WTC11 (cell line): Measurements from ENCODE around the gene SLC35E3. TPM values are rescaled to one million over a fixed set of nuclear protein-coding genes. Genes with fewer than 3 reads are reported as not detected.

Experiments
- ATAC-seq: fragments of 200-7000 bp; cut with Tn5 transposase; 2 replicates; pipeline ENCODE4 v1.10.0; 2021; ENCODE audit warnings: mild to moderate bottlenecking, moderate library complexity
- CTCF ChIA-PET: fragments of 300-600 bp; sonication (Branson Sonifier 250); formaldehyde crosslinking; loops from one replicate; lab custom pipeline; 2021; ENCODE audit warnings: antibody characterized with exemption; lab: Charles Lee
- POLR2A ChIA-PET: fragments of 350-600 bp; sonication (Branson Sonifier 250); formaldehyde crosslinking; loops from one replicate; lab custom pipeline; 2021; ENCODE audit warnings: antibody characterized with exemption; lab: Charles Lee
- DNase-seq: peaks from one replicate; pipeline ENCODE4 v3.0.0; 2021; ENCODE audit warnings: low spot score
- H3K27ac Mint-ChIP-seq: 2 replicates; pipeline ENCODE4 v1.8.0; 2021; ENCODE audit warnings: mixed read lengths
- H3K27me3 Mint-ChIP-seq: 2 replicates; pipeline ENCODE4 v1.8.0; 2021; ENCODE audit warnings: low read depth, mild to moderate bottlenecking, moderate library complexity, mixed read lengths
- H3K36me3 Mint-ChIP-seq: 2 replicates; pipeline ENCODE4 v1.8.0; 2021; ENCODE audit warnings: mixed read lengths
- H3K4me1 Mint-ChIP-seq: 2 replicates; pipeline ENCODE4 v1.8.0; 2022; ENCODE audit warnings: mixed read lengths
- H3K4me3 Mint-ChIP-seq: 2 replicates; pipeline ENCODE4 v1.8.0; 2021; ENCODE audit warnings: mild to moderate bottlenecking, moderate library complexity, mixed read lengths
- H3K9me3 Mint-ChIP-seq: 2 replicates; pipeline ENCODE4 v1.8.0; 2021; ENCODE audit warnings: mixed read lengths
- GRHL2 ChIP-seq: fragments of 250-450 bp; sonication (Bioruptor Pico); IDR thresholded peaks from 2 replicates; pipeline ENCODE4 v1.8.0; 2022; ENCODE audit warnings: mild to moderate bottlenecking, moderate library complexity; ENCODE audit not compliant: insufficient replicate concordance, severe bottlenecking
- HMGA2 ChIP-seq: fragments of 250-450 bp; sonication (Bioruptor Pico); IDR thresholded peaks from 2 replicates; pipeline ENCODE4 v1.4.0; 2021; ENCODE audit warnings: mild to moderate bottlenecking, moderate library complexity
- NFATC4 ChIP-seq: fragments of 250-450 bp; sonication (Bioruptor Pico); IDR thresholded peaks from 2 replicates; pipeline ENCODE4 v1.9.0; 2021; ENCODE audit warnings: mild to moderate bottlenecking
- NFYB ChIP-seq: sonication (generic); formaldehyde crosslinking; conservative IDR thresholded peaks from 2 replicates; pipeline ENCODE4 v1.8.0; 2022; ENCODE audit warnings: low read depth, missing genetic modification reagents
- RORB ChIP-seq: fragments of 250-450 bp; sonication (Bioruptor Pico); IDR thresholded peaks from 2 replicates; pipeline ENCODE4 v1.9.0; 2021; ENCODE audit warnings: mild to moderate bottlenecking
- TEAD1 ChIP-seq: sonication (generic); formaldehyde crosslinking; IDR thresholded peaks from 2 replicates; pipeline ENCODE4 v1.8.0; 2022; ENCODE audit warnings: mild to moderate bottlenecking, missing genetic modification reagents
- TEAD4 ChIP-seq: sonication (generic); formaldehyde crosslinking; IDR thresholded peaks from 2 replicates; pipeline ENCODE4 v1.8.0; 2022; ENCODE audit warnings: mild to moderate bottlenecking, missing genetic modification reagents
- ZNF219 ChIP-seq: sonication (generic); formaldehyde crosslinking; IDR thresholded peaks from 2 replicates; pipeline ENCODE4 v1.8.0; 2023; ENCODE audit warnings: missing genetic modification reagents, mild to moderate bottlenecking, borderline replicate concordance
- total RNA-seq: library from RNA; stranded (reverse); gene quantifications from 3 replicates; pipeline ENCODE4 v1.2.3, GENCODE V29; 2021
- TF ChIP-seq, protein P1 (sequence below): fragments of 250-450 bp; sonication (Bioruptor Pico); IDR thresholded peaks from 2 replicates; pipeline ENCODE4 v1.9.0; 2021; ENCODE audit warnings: mild to moderate bottlenecking
- TF ChIP-seq, protein P2 (sequence below): sonication (generic); formaldehyde crosslinking; IDR thresholded peaks from 2 replicates; pipeline ENCODE4 v1.8.0; 2023; ENCODE audit warnings: mild to moderate bottlenecking, missing genetic modification reagents
- TF ChIP-seq, protein P3 (sequence below): sonication (generic); formaldehyde crosslinking; IDR thresholded peaks from 2 replicates; pipeline ENCODE4 v1.8.1; 2023; ENCODE audit warnings: mild to moderate bottlenecking, missing genetic modification reagents, borderline replicate concordance

Gene SLC35E3
- total RNA-seq, 1 experiment from 2014 or later = 11.3 TPM

DNA sequence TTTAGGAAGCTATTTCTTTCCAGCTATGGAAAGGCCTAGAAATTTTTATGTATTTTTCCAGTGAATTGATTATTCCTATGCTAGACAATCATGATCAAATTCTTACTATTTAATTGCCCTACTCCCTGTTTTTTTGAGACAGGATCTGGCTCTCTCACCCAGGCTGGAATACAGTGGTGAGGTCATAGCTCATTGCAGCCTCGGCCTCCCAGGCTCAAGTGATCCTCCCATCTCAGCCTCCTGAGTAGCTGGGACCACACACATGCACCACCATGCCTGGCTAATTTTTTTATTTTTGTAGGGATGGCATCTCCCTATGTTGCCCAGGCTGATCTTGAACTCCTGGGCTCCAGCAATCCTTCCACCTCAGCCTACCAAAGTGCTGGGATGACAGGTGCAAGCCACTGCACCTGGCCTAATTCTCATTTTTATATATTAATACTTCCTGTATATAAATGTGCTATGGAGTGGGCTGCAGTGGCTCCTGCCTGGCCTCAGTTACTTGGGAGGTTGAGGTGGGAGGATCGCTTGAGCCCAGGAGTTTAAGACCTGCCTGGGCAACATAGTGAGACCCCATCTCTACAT lies 46.0 kb downstream of the SLC35E3 start (continued):
- TF ChIP-seq GRHL2 (CRISPR knock-in tag) = no peak

DNA sequence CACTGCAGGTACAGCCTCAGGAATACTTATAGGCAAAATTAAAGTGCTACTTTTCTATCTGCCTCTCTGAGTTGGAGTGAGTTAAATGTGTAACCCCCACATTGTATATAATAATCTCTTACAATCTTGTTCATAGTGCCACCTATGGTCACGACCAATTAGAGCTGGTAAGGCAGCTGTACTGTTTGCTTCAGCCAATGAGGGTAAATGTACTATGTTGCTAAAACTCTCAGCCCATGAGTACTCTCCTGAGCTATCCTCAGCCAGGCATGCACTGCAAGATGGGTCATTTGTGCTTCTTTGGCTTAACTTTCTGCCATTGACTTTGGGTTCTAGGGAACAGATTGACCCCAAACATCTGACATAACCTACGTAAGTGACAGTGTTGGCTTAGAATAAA lies 47.0 kb downstream of the SLC35E3 start:
- Mint-ChIP-seq H3K36me3 (no peaks in the 10 kb centered on the region), H3K27me3 (no peaks in the 10 kb centered on the region), H3K27ac (no peak overlapping the region), H3K9me3 (no peaks in the 10 kb centered on the region), H3K4me1 (peaks cover 5% of the 10 kb centered on the region; the same call in 1 of the 2 replicates), H3K4me3 (no peak overlapping the region)
- ChIA-PET CTCF (interaction anchor here (0.5 to 1.3 kb wide), 3 partner anchors 15 to 459 kb away, joined by 3 to 4 read pairs (median 3); partner anchors contain the start of gene MDM2), POLR2A (no interaction called here)
- DNase-seq (no peak), ATAC-seq (peak; percentile 100)
- TF ChIP-seq NFYB = peak; percentile 57
- TF ChIP-seq TEAD4 (CRISPR knock-in tag) = no peak

DNA sequence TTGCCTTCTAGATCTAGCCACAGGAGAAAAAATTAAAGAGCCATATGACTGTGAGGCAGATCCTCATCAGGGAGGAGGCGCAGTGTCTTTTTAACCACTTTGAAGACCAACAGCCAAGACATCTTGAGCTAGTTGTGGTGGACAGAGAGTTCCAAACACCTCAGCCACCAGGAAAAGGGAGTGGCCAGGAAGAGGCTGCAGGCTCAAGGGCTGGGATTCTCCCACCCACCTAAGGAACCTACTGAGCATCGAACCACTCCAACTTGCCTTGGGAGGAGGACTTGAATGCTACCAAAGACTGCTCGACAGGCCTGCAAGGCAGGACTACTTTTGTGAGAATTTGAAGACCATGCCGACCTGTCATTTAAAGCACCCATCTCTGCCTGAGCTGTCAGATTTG lies 47.5 kb downstream of the SLC35E3 start:
- Mint-ChIP-seq H3K27me3 (no peaks in the 10 kb centered on the region), H3K4me3 (no peak overlapping the region), H3K36me3 (no peaks in the 10 kb centered on the region), H3K9me3 (no peaks in the 10 kb centered on the region), H3K4me1 (peaks cover 5% of the 10 kb centered on the region; the same call in 1 of the 2 replicates), H3K27ac (no peak overlapping the region)
- ChIA-PET POLR2A (no interaction called here), CTCF (interaction anchor here (1.1 to 1.3 kb wide), 2 partner anchors 14 to 459 kb away, joined by 3 to 4 read pairs; partner anchors contain the start of gene MDM2)
- ATAC-seq (peak; percentile 27), DNase-seq (no peak)
- no peak for TF ChIP-seq RORB (CRISPR knock-in tag)
- TF ChIP-seq GRHL2 (CRISPR knock-in tag) = no peak
- no peak for TF ChIP-seq TEAD4 (CRISPR knock-in tag)
- no peak for TF ChIP-seq NFATC4
- no peak for TF ChIP-seq TEAD1 (CRISPR knock-in tag)
- no peak for TF ChIP-seq HMGA2
- TF ChIP-seq, protein P1, sequence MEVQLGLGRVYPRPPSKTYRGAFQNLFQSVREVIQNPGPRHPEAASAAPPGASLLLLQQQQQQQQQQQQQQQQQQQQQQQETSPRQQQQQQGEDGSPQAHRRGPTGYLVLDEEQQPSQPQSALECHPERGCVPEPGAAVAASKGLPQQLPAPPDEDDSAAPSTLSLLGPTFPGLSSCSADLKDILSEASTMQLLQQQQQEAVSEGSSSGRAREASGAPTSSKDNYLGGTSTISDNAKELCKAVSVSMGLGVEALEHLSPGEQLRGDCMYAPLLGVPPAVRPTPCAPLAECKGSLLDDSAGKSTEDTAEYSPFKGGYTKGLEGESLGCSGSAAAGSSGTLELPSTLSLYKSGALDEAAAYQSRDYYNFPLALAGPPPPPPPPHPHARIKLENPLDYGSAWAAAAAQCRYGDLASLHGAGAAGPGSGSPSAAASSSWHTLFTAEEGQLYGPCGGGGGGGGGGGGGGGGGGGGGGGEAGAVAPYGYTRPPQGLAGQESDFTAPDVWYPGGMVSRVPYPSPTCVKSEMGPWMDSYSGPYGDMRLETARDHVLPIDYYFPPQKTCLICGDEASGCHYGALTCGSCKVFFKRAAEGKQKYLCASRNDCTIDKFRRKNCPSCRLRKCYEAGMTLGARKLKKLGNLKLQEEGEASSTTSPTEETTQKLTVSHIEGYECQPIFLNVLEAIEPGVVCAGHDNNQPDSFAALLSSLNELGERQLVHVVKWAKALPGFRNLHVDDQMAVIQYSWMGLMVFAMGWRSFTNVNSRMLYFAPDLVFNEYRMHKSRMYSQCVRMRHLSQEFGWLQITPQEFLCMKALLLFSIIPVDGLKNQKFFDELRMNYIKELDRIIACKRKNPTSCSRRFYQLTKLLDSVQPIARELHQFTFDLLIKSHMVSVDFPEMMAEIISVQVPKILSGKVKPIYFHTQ (CRISPR knock-in tag) = no peak
- TF ChIP-seq, protein P2, sequence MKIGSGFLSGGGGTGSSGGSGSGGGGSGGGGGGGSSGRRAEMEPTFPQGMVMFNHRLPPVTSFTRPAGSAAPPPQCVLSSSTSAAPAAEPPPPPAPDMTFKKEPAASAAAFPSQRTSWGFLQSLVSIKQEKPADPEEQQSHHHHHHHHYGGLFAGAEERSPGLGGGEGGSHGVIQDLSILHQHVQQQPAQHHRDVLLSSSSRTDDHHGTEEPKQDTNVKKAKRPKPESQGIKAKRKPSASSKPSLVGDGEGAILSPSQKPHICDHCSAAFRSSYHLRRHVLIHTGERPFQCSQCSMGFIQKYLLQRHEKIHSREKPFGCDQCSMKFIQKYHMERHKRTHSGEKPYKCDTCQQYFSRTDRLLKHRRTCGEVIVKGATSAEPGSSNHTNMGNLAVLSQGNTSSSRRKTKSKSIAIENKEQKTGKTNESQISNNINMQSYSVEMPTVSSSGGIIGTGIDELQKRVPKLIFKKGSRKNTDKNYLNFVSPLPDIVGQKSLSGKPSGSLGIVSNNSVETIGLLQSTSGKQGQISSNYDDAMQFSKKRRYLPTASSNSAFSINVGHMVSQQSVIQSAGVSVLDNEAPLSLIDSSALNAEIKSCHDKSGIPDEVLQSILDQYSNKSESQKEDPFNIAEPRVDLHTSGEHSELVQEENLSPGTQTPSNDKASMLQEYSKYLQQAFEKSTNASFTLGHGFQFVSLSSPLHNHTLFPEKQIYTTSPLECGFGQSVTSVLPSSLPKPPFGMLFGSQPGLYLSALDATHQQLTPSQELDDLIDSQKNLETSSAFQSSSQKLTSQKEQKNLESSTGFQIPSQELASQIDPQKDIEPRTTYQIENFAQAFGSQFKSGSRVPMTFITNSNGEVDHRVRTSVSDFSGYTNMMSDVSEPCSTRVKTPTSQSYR (CRISPR knock-in tag) = no peak
- TF ChIP-seq, protein P3, sequence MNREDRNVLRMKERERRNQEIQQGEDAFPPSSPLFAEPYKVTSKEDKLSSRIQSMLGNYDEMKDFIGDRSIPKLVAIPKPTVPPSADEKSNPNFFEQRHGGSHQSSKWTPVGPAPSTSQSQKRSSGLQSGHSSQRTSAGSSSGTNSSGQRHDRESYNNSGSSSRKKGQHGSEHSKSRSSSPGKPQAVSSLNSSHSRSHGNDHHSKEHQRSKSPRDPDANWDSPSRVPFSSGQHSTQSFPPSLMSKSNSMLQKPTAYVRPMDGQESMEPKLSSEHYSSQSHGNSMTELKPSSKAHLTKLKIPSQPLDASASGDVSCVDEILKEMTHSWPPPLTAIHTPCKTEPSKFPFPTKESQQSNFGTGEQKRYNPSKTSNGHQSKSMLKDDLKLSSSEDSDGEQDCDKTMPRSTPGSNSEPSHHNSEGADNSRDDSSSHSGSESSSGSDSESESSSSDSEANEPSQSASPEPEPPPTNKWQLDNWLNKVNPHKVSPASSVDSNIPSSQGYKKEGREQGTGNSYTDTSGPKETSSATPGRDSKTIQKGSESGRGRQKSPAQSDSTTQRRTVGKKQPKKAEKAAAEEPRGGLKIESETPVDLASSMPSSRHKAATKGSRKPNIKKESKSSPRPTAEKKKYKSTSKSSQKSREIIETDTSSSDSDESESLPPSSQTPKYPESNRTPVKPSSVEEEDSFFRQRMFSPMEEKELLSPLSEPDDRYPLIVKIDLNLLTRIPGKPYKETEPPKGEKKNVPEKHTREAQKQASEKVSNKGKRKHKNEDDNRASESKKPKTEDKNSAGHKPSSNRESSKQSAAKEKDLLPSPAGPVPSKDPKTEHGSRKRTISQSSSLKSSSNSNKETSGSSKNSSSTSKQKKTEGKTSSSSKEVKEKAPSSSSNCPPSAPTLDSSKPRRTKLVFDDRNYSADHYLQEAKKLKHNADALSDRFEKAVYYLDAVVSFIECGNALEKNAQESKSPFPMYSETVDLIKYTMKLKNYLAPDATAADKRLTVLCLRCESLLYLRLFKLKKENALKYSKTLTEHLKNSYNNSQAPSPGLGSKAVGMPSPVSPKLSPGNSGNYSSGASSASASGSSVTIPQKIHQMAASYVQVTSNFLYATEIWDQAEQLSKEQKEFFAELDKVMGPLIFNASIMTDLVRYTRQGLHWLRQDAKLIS = no peak
- no peak for TF ChIP-seq ZNF219 (CRISPR knock-in tag)
